Thyroid gland (tissue), 4 donors: Measurements from ENCODE around the gene SLC13A3.

Experiments used
- CTCF ChIP-seq, 6 experiments: fragments of 200-600 bp in 3 of 6; fragments of 450-650 bp in 3 of 6; sonication (generic) in 3 of 6; IDR thresholded peaks; one replicate each; pipeline ENCODE4 v1.5.1; 2016 to 2019; ENCODE audit warnings: antibody characterized with exemption in 6 of 6, mild to moderate bottlenecking in 2 of 6, inconsistent platforms in 1 of 6, moderate library complexity in 1 of 6
- POLR2A ChIP-seq, 2 donors: fragments of 450-650 bp; IDR thresholded peaks; one replicate each; pipeline ENCODE4 v1.6.1; 2017; ENCODE audit warnings: antibody characterized with exemption in 2 of 2, mild to moderate bottlenecking in 2 of 2, moderate library complexity in 1 of 2

GRCh38 chr20:46523696-46524328 is 127.4 kb downstream of the SLC13A3 start:
- TF ChIP-seq CTCF (IDR thresholded peaks at IDR 0.05) (no peak), POLR2A (IDR thresholded peaks at IDR 0.05) (no peak)
